Lung (tissue), 12 donors: ENCODE results near the gene SLC35D1. TPM values are rescaled to one million over a fixed set of nuclear protein-coding genes. Genes with fewer than 3 reads are reported as not detected.

ENCODE experiments used
- ATAC-seq: fragments of 200-7000 bp; cut with Tn5 transposase; one replicate; pipeline ENCODE4 v1.9.1; 2020; ENCODE audit warnings: moderate number of reproducible peaks; ENCODE audit not compliant: insufficient read depth, low FRiP score
- DNase-seq, 3 donors: peaks; one replicate each; pipeline ENCODE4 v3.0.0-alpha.2; 2013 to 2017
- H3K27ac ChIP-seq, 2 donors: one replicate each; pipeline ENCODE4 v1.5.1; 2013; ENCODE audit warnings: mild to moderate bottlenecking in 2 of 2, moderate library complexity in 2 of 2, control low read depth in 1 of 2, inconsistent platforms in 1 of 2, low read depth in 1 of 2, low read length in 1 of 2
- H3K27me3 ChIP-seq, 3 donors: one replicate each; pipeline ENCODE4 v1.5.1; 2013; ENCODE audit warnings: low read length in 2 of 3; ENCODE audit not compliant: control insufficient read depth in 3 of 3, insufficient read depth in 3 of 3
- H3K36me3 ChIP-seq, 4 donors: one replicate each; pipeline ENCODE4 v1.5.1; 2013; ENCODE audit warnings: low read length in 4 of 4, mild to moderate bottlenecking in 1 of 4, moderate library complexity in 1 of 4; ENCODE audit not compliant: control insufficient read depth in 4 of 4, insufficient read depth in 4 of 4
- H3K4me1 ChIP-seq, 5 donors: one replicate each; pipeline ENCODE4 v1.5.1; 2013; ENCODE audit warnings: low read length in 5 of 5, mild to moderate bottlenecking in 2 of 5, moderate library complexity in 1 of 5; ENCODE audit not compliant: control insufficient read depth in 5 of 5, insufficient read depth in 5 of 5
- H3K4me3 ChIP-seq: one replicate; pipeline ENCODE4 v1.5.1; 2013; ENCODE audit warnings: mild to moderate bottlenecking, control low read depth, moderate library complexity
- H3K9ac ChIP-seq, 2 donors: one replicate each; pipeline ENCODE4 v1.5.1; 2013; ENCODE audit warnings: low read length in 2 of 2, control low read depth in 1 of 2; ENCODE audit not compliant: insufficient read depth in 1 of 2
- H3K9me3 ChIP-seq, 4 donors: one replicate each; pipeline ENCODE4 v1.5.1; 2013; ENCODE audit warnings: low read length in 3 of 4, mild to moderate bottlenecking in 1 of 4, moderate library complexity in 1 of 4; ENCODE audit not compliant: control insufficient read depth in 4 of 4, insufficient read depth in 3 of 4
- CTCF ChIP-seq: IDR thresholded peaks from 2 replicates; pipeline ENCODE4 v1.5.1; 2012; ENCODE audit warnings: mild to moderate bottlenecking; ENCODE audit errors: control extremely low read depth, extremely low read depth
- WGBS, 2 donors: extraction: QIAGEN DNeasy Blood & Tissue Kit; methylation state at CpG; one replicate each; pipeline ENCODE4 v1.1.7; 2013; 5-methylcytosine and 5-hydroxymethylcytosine counted together
- polyA plus RNA-seq, 2 donors: library from polyadenylated mRNA; stranded (reverse); fragments of 200-250 nt; gene quantifications; one replicate each; pipeline ENCODE4 v1.2.1, GENCODE V29; 2013
- total RNA-seq, 2 donors: library from RNA; depleted of rRNA in 1 of 2; stranded (reverse); fragments of >200 nt in 1 of 2; gene quantifications; one replicate each; pipeline ENCODE4 v1.2.1, GENCODE V29; 2014 to 2021
- donor health status: control.
- donor health status: control.
- donor health status: Bipolar disorder and iron deficiency.
- donor health status: healthy.
- donor health status: DM: yes; HTN: yes; CAD: no.

Gene SLC35D1
- total and polyA plus RNA-seq, 4 donors, result 1.5 to 13.2 (median 5.7) TPM

GRCh38 chr1:67019600-67020136 lies 34.3 kb downstream of the SLC35D1 start:
- Histone ChIP-seq H3K27ac (peak overlapping the region; percentile 4 to 15), H3K9me3 (no peaks in the 10 kb centered on the region)

GRCh38 chr1:67019121-67019520 lies 34.8 kb downstream of the SLC35D1 start:
- Histone ChIP-seq H3K4me3 (no peak overlapping the region), H3K36me3 (peaks cover 2 to 15% (median 12%) of the 10 kb centered on the region in 4 donors), H3K27ac (no peak overlapping the region), H3K4me1 (peaks cover 0 to 27% (median 0%) of the 10 kb centered on the region in 5 donors), H3K9ac (no peak overlapping the region), H3K9me3 (no peaks in the 10 kb centered on the region), H3K27me3 (no peaks in the 10 kb centered on the region)
- ATAC-seq, result no peak
- WGBS, 2 donors, result 97 to 98% methylated on average over 4 of the region's 4 CpGs
- no peak for DNase-seq
- TF ChIP-seq CTCF, result no peak

More at GRCh38 chr1:67019600-67020136, 34.3 kb downstream of the SLC35D1 start:
- H3K4me1 ChIP-seq, result peaks cover 0 to 27% (median 0%) of the 10 kb centered on the region in 5 donors
- peaks cover 2 to 14% (median 12%) of the 10 kb centered on the region in 4 donors for H3K36me3 ChIP-seq
- no peak for TF ChIP-seq CTCF
- no peak for ATAC-seq
- no peak overlapping the region for H3K9ac ChIP-seq
- no peaks in the 10 kb centered on the region for H3K27me3 ChIP-seq
- DNase-seq, result peak in 1 of 3 donors; percentile 13
- no peak overlapping the region for H3K4me3 ChIP-seq
- WGBS, 2 donors, result 45 to 58% methylated on average over 1 of the region's 1 CpG

- DNase-seq (no peak), ATAC-seq (no peak)
- WGBS, 2 donors, result 91 to 92% methylated on average over 2 of the region's 2 CpGs
- peaks cover 2 to 15% (median 12%) of the 10 kb centered on the region in 4 donors for H3K36me3 ChIP-seq
- no peak overlapping the region for H3K27ac ChIP-seq
- H3K9ac ChIP-seq, result no peak overlapping the region
- no peaks in the 10 kb centered on the region for H3K27me3 ChIP-seq
- no peak overlapping the region for H3K4me3 ChIP-seq
- H3K9me3 ChIP-seq, result no peaks in the 10 kb centered on the region
- peaks cover 0 to 27% (median 0%) of the 10 kb centered on the region in 5 donors for H3K4me1 ChIP-seq
- TF ChIP-seq CTCF, result no peak
Measured at GRCh38 chr1:67018574-67018973, 35.4 kb downstream of the SLC35D1 start.

GRCh38 chr1:67013573-67013972 lies 40.4 kb downstream of the SLC35D1 start:
- TF ChIP-seq CTCF, result no peak
- H3K36me3 ChIP-seq, result peaks cover 2 to 8% (median 7%) of the 10 kb centered on the region in 4 donors
- H3K9me3 ChIP-seq, result peaks cover 0 to 3% (median 1%) of the 10 kb centered on the region in 4 donors
- no peak overlapping the region for H3K27ac ChIP-seq
- no peaks in the 10 kb centered on the region for H3K27me3 ChIP-seq
- DNase-seq, result no peak
- H3K9ac ChIP-seq, result no peak overlapping the region
- no peak for ATAC-seq
- H3K4me3 ChIP-seq, result no peak overlapping the region
- H3K4me1 ChIP-seq, result no peaks in the 10 kb centered on the region
- WGBS, 2 donors, result 57 to 75% methylated on average over 2 of the region's 2 CpGs
